ENCODE data around the gene UBASH3B. TPM values are rescaled to one million over a fixed set of nuclear protein-coding genes. Genes with fewer than 3 reads are reported as not detected.

Gene UBASH3B
- total and polyA plus RNA-seq, 2 of the 13 experiments (the other 11 are each of a cell fraction or from before 2014, with no cell fraction given), result 4.4 to 7.6 TPM

DNA sequence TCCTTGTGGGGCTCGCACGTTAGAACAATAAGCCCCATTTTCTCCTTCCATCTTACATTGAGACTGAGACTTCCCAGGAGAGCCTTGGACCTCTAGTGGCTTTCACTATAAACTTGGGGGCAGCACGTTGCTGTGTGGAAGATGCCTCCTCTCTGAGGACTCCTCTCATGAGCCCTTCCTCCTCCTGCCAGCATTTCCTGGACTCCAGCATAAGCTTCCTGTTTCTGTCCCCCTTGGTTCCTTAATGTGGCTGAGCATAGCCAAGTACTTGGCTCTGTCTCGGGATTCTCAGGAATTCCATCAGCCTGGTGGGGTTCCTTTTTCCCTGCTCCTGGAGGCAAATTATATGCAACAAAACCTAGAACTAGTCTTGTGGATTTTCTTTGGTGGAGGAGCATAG is 38.8 kb upstream of the UBASH3B start (continued):
- TF ChIP-seq RELA (CRISPR knock-in tag; IDR thresholded peaks at IDR 0.05), result no peak
- TF ChIP-seq, protein P1, sequence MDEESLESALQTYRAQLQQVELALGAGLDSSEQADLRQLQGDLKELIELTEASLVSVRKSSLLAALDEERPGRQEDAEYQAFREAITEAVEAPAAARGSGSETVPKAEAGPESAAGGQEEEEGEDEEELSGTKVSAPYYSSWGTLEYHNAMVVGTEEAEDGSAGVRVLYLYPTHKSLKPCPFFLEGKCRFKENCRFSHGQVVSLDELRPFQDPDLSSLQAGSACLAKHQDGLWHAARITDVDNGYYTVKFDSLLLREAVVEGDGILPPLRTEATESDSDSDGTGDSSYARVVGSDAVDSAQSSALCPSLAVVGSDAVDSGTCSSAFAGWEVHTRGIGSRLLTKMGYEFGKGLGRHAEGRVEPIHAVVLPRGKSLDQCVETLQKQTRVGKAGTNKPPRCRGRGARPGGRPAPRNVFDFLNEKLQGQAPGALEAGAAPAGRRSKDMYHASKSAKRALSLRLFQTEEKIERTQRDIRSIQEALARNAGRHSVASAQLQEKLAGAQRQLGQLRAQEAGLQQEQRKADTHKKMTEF (CRISPR knock-in tag; IDR thresholded peaks at IDR 0.05), result no peak
- TF ChIP-seq ESRRA (CRISPR knock-in tag; IDR thresholded peaks at IDR 0.05; ENCODE audit: low read depth), result no peak

DNA sequence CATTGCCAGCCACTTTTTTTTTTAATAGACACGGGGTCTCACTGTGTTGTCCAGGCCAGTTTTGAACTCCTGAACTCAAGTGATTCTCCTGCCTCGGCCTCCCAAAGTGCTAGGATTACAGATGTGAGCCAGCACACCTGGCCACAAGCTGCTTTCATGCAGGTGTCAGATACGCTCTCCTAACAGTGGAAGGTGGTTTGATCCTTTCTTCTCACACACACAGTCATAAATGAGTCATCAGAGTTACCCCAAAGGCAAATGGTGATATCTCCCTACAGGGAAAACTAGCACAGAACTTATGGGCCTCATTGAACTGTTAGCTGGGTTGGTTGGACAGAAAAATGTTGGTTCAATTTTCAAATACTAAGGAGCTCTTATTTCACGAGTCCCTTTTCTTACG is 38.2 kb upstream of the UBASH3B start:
- BruUV-seq (replicated peaks), result no TSS peak
- Histone ChIP-seq H4K20me1 (ENCODE audit: insufficient read depth, low read length) (no peaks in the 10 kb centered on the region), H3K9ac (ENCODE audit: insufficient read depth, low read depth, low read length) (no peak overlapping the region), H3K79me2 (ENCODE audit: insufficient read depth, low read length) (no peaks in the 10 kb centered on the region), H3K36me3 (replicated peaks in 1 of 2; ENCODE audit: control insufficient read depth in 1 of 2, insufficient read depth in 2 of 2, low read length in 2 of 2) (no peaks in the 10 kb centered on the region), H3K4me1 (ENCODE audit: insufficient read depth, low read length) (0 out of 2 replicates have a peak, but pooled peaks cover 6% of the 10 kb centered on the region), H3K4me2 (ENCODE audit: low read depth, low read length) (no peak overlapping the region), H3K4me3 (replicated peaks in 1 of 3; ENCODE audit: insufficient read depth in 1 of 3, low read depth in 2 of 3, low read length in 3 of 3) (no peak overlapping the region), H3K27me3 (ENCODE audit: control insufficient read depth in 1 of 2, insufficient read depth in 2 of 2, low read length in 2 of 2) (peaks cover 4 to 14% of the 10 kb centered on the region in 2 experiments; a peak in 4 of 5 replicates), H3K9me3 (ENCODE audit: low read length) (no peaks in the 10 kb centered on the region), H2AFZ (ENCODE audit: low read length) (no peak overlapping the region), H3K27ac (ENCODE audit: extremely low read length, insufficient read depth, low read length) (no peak overlapping the region)
- POLR2A ChIA-PET, result no interaction called here
- whole genome bisulfite sequencing (ENCODE audit: low lambda C conversion rate), result 34% methylated on average over 4 of the region's 5 CpGs
- ATAC-seq (no peak), FAIRE-seq (no peak), DNase-seq (ENCODE audit: low spot score) (no peak)
- CTCF ChIA-PET (ENCODE audit: low intra/inter-chr PET ratio, low total read pairs), result no interaction called here
- in situ Hi-C loops (cut with HindIII; ENCODE audit: extremely low pct_ligation_motif_present, low pct_unique_long_range_greater_than_20kb) (loop anchor here (25.0 kb wide), 1 partner anchor 420 kb away; no protein-coding TSS in a partner anchor), intact Hi-C loops (cut with micrococcal nuclease; ENCODE audit: unreplicated experiment) (no loop called here)
- TF ChIP-seq NR3C1 (CRISPR knock-in tag; IDR thresholded peaks at IDR 0.05) (no peak), FOXC1 (CRISPR knock-in tag; IDR thresholded peaks at IDR 0.05; ENCODE audit: borderline replicate concordance) (no peak), SOX6 (IDR thresholded peaks at IDR 0.05) (no peak), SOX6 (CRISPR knock-in tag; IDR thresholded peaks at IDR 0.05) (no peak), JUNB (CRISPR knock-in tag; IDR thresholded peaks at IDR 0.05; ENCODE audit: borderline replicate concordance) (no peak), CEBPB (IDR thresholded peaks at IDR 0.05; ENCODE audit: borderline replicate concordance, low read depth, low read length) (no peak), ERF (CRISPR knock-in tag; IDR thresholded peaks at IDR 0.05) (no peak), MATR3 (CRISPR knock-in tag; IDR thresholded peaks at IDR 0.05) (no peak), HMGA1 (CRISPR knock-in tag; conservative IDR thresholded peaks at IDR 0.05) (no peak), ZFP90 (CRISPR knock-in tag; IDR thresholded peaks at IDR 0.05; ENCODE audit: borderline replicate concordance) (no peak), SATB2 (CRISPR knock-in tag; IDR thresholded peaks at IDR 0.05) (no peak), DNMT1 (CRISPR knock-in tag; IDR thresholded peaks at IDR 0.05) (no peak), ZNF709 (CRISPR knock-in tag; IDR thresholded peaks at IDR 0.05) (no peak), PRPF4 (IDR thresholded peaks at IDR 0.05; ENCODE audit: low read depth, low read length, poor library complexity, severe bottlenecking) (no peak)
- TF ChIP-seq, protein P2, sequence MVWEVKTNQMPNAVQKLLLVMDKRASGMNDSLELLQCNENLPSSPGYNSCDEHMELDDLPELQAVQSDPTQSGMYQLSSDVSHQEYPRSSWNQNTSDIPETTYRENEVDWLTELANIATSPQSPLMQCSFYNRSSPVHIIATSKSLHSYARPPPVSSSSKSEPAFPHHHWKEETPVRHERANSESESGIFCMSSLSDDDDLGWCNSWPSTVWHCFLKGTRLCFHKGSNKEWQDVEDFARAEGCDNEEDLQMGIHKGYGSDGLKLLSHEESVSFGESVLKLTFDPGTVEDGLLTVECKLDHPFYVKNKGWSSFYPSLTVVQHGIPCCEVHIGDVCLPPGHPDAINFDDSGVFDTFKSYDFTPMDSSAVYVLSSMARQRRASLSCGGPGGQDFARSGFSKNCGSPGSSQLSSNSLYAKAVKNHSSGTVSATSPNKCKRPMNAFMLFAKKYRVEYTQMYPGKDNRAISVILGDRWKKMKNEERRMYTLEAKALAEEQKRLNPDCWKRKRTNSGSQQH (CRISPR knock-in tag; IDR thresholded peaks at IDR 0.05; ENCODE audit: low read depth), result no peak
- TF ChIP-seq, protein P3, sequence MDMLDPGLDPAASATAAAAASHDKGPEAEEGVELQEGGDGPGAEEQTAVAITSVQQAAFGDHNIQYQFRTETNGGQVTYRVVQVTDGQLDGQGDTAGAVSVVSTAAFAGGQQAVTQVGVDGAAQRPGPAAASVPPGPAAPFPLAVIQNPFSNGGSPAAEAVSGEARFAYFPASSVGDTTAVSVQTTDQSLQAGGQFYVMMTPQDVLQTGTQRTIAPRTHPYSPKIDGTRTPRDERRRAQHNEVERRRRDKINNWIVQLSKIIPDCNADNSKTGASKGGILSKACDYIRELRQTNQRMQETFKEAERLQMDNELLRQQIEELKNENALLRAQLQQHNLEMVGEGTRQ (IDR thresholded peaks at IDR 0.05; ENCODE audit: low read depth, low read length), result no peak
- TF ChIP-seq, protein P3 (CRISPR knock-in tag; IDR thresholded peaks at IDR 0.05; ENCODE audit: borderline replicate concordance), result no peak

All from HepG2 (cell line).